Stimulated activated naive CD4-positive, alpha-beta T cell (primary cell): ENCODE data around the gene DHRSX.
"Not testable (repeated sequence)": the region's sequence is repeated elsewhere in the genome, so short reads cannot be mapped to it uniquely, and the experiment has no call there.

ENCODE experiments used
- DNase-seq, 6 experiments: peaks; one replicate each; lab custom pipeline; 2025; lab: John Stamatoyannopoulos, UW

DHRSX gene

DNA sequence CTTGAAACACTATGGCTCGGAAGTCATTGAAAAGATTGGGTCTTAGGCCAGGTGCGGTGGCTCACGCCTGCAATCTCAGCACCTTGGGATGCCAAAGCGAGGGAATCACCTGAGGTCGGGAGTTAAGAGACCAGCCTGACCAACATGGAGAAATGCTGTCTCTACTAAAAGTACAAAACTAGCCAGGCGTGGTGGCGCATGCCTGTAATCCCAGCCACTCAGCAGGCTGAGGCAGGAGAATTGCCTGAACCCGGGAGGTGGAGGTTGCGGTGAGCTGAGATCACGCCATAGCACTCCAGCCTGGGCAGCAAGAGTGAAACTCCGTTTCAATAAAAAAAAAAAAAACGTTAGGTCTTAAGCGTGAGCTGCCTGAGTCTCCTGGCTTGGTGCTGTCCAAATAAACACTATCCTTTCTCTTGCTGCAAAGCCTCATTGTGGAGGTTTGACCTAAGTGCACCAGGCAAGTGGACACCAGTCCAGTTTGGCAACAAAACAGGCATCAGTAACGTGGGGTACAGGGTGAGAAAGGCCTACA is 185.9 kb downstream of the DHRSX start:
- no peak for DNase-seq

GRCh38 chrX:2313864-2314640 is 186.7 kb downstream of the DHRSX start:
- DNase-seq: no peak

- DNase-seq: not testable (repeated sequence)
Observed at GRCh38 chrX:2312061-2312591, 188.7 kb downstream of the DHRSX start.

GRCh38 chrX:2311501-2311900 is 189.3 kb downstream of the DHRSX start:
- DNase-seq: no peak

DNA sequence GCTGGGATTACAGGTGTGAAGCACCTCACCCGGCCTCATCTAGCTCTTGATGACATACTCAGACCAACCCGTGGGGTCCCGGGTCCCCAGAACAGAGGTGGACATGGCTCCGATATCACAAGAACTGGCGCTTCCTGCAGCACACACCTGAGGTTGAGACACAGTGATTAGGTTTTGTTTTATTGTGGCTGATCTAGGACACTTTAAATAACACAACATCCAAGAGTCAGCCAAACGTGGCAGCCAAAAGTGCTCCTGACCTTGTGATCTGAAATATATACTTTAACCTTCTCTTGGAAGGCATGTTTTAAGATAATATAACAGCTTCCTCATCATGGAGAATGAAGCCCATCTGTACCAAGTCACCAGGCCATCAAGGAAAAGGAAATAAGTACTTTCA is 198.9 kb downstream of the DHRSX start:
- DNase-seq: no peak

DNA sequence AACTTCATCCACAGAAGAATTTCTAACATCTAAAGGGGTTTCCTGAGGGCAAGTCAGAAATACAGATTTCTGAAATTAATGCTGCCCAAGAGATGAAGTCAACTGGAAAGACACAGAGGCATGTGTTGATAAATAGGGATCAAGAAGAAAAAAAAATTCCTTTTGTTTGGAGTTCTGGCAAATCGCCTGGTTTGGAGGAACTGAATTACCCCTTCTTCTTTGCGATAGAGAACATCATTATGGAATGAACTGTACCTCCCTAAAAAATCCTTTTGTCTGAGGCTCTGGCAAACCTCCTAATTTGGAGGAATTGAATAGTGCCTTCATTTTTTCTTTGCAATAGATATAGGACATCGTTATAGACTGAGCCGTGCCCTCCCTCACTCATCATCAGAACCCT is 200.9 kb downstream of the DHRSX start:
- DNase-seq: no peak

- DNase-seq: no peak
Observed at GRCh38 chrX:2286731-2287130, 214.0 kb downstream of the DHRSX start.

DNA sequence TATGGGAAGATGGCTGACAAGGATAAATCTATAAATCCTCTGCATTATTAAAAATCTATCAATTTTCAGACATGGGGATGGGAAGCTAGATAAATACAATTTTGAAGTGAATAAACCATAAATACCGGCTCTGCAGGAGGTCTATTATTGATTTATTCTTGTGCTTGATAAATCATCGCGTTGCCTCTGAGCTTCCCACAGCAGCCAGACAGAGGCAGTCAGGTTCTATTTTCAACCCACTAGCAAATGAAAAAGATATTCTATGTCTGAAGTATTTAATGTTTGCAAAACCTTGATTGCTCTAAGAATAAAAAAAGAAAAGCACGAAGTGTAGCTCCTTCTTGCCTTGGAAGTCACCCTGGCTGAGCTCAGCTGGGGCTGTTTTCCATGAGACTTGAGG is 216.2 kb downstream of the DHRSX start:
- DNase-seq: no peak

DNA sequence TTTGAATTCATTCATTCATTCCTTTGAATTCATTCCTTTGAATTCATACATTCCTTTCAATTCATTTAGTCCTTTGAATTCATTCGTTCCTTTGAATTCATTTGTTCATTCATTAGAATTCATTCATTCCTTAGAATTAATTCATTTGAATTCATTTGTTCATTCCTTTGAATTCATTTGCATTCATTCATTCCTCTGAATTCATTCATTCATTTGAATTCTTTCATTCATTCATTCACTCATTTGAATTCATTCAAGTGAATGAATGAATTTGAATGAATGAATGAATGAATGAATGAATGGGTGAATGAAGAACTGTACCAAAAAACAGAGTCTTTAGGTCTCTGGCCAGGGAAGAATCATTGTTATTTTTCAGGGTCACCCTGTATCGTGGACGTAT is 216.6 kb downstream of the DHRSX start:
- DNase-seq: no peak

GRCh38 chrX:2283111-2283859 is 217.5 kb downstream of the DHRSX start:
- no peak for DNase-seq

- DNase-seq: no peak
Observed at GRCh38 chrX:2282490-2283090, 218.2 kb downstream of the DHRSX start.

DNA sequence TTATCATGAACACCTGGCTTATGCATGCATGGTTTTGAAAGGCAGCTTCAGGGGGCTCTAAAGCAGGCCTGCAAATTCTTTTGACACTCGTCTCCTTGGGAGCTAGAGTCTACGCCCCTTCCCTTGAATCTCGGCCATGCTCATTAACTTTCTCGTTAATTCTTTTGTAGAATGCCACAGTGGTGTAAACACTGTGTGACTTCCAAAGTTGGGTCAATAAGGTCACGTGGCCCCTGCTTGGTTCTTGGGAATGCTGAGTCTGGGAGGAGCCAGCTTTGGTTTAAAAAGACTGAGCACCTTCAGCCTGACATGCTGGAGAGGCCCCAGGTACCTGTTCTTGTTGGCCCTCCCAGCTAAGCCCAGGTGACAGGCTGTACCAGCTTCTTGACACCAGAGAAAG is 228.4 kb downstream of the DHRSX start:
- DNase-seq: no peak

DNA sequence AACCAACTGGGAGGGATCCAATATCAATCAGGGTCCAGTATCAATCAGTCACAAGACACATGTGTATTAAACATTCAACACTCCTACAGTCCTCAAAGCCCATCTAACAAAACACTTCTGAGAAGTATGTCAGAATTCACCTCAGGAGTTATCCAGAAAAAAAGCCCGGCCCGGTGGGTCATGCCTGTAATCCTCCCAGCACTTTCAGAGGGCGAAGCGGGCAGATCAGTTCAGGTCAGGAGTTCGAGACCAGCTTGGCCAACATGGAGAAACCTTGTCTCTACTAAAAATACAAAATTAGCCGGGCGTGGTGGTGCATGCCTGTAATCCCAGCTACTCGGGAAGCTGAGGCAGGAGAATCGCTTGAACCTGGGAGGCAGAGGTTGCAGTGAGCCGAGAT is 229.2 kb downstream of the DHRSX start:
- DNase-seq: not testable (repeated sequence)

DNA sequence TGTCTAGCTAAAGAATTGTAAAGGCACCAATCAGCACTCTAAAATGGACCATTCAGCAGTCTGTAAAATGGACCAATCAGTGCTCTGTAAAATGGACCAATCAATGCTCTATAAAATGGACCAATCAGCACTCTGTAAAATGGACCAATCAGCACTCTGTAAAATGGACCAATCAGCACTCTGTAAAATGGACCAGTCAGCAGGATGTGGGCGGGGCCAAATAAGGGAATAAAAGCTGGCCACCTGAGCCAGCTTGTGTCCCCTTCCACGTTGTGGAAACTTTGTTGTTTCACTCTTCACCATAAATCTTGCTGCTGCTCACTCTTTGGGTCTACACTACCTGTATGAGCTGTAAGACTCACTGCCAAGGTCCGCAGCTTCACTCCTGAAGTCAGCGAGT is 230.0 kb downstream of the DHRSX start:
- not testable (repeated sequence) for DNase-seq

- no peak for DNase-seq
Observed at GRCh38 chrX:2267890-2268289, 232.9 kb downstream of the DHRSX start.

- DNase-seq: no peak
Observed at GRCh38 chrX:2266445-2267349, 234.1 kb downstream of the DHRSX start.

- DNase-seq: not testable (repeated sequence)
Observed at GRCh38 chrX:2265658-2266444, 234.9 kb downstream of the DHRSX start.

GRCh38 chrX:2264179-2265030 is 236.4 kb downstream of the DHRSX start:
- DNase-seq: no peak

GRCh38 chrX:2263203-2263602 is 237.6 kb downstream of the DHRSX start:
- DNase-seq: no peak

DNA sequence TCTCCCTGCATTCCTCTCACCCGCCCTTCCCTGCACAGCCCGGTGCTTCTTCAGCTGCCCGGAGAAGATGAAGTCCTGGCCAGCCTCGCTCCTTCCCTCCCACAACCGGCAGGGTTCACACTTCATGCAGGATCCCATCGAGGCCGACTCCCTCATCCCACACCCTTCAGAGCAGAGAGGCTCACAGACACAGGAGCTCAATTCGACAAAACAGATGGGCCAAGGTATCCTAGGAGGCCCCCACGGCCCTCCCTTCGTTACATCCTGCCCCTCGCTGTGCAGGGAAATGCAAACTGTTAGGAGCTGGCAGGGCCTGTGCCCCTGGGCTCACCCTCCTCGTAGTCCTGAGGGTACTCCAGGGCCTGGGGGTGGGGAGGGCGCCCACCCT is 238.1 kb downstream of the DHRSX start:
- no peak for DNase-seq
